GM18508 (cell line): ENCODE results near the gene ARHGAP22.

ENCODE experiments used
- ATAC-seq: cut with Tn5 transposase; IDR thresholded peaks from one replicate; pipeline ENCODE4 v1.9.1; 2021; ENCODE audit warnings: moderate number of reproducible peaks; ENCODE audit not compliant: insufficient read depth, unreplicated experiment

ARHGAP22 gene

GRCh38 chr10:48414160-48414559 lies 190.7 kb downstream of the ARHGAP22 start:
- ATAC-seq: no peak

DNA sequence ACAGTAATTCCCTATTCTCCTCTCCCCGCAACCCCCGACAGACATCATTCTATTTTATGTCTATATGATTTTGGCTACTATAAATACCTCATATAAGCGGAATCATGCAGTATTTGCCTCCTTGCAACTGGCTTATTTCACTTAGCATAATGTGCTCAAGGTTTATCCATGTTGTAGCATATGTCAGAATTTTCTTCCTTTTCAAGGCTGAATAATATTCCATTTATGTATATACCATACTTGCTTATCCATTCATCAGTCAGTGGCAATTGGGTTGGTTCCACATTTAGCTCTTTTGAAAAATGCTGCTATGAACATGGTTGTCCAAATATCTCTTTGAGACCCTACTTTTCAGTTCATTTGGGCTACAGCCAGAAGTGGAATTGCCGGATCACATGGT lies 191.9 kb downstream of the ARHGAP22 start:
- ATAC-seq: no peak

GRCh38 chr10:48412081-48412480 lies 192.8 kb downstream of the ARHGAP22 start:
- no peak for ATAC-seq

- ATAC-seq: no peak
Observed at GRCh38 chr10:48411510-48411909, 193.4 kb downstream of the ARHGAP22 start.

GRCh38 chr10:48410503-48410902 lies 194.4 kb downstream of the ARHGAP22 start:
- no peak for ATAC-seq

DNA sequence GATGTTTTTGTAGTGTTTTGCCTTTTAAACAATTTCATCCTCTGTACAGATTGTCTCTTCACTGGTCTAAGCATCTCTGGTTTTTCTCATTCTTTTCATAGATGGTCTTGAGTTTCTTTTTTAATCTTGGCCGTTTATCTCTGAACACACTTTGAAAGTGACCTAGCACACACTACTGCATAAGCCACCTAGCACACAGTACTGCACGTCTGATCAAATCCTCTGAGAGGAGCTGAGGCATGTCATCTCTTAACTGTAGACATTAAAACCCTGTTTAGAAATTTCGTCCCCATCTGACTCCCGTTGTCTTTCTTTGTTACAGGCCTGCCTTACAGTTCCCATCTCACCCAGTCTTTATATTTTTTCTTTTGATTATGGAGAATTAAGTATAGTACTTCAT lies 198.2 kb downstream of the ARHGAP22 start:
- no peak for ATAC-seq

- no peak for ATAC-seq
Observed at GRCh38 chr10:48406204-48406603, 198.7 kb downstream of the ARHGAP22 start.

DNA sequence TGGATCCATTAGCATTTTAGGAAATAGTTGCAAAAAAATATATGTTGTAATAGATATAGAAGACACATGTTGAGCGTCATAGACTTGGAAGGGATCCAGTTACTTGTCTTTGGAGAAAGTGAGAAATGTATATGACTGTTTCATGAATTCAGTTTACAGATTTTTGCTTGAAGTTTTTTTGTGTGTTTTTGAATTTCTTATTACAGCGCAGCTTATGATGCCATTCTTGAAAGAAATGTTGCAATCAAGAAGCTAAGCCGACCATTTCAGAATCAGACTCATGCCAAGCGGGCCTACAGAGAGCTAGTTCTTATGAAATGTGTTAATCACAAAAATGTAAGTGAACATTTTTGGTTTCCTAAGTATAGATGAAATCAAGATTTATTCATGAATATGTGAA lies 200.2 kb downstream of the ARHGAP22 start:
- ATAC-seq: no peak

GRCh38 chr10:48400850-48401220 lies 204.0 kb downstream of the ARHGAP22 start:
- ATAC-seq: no peak

GRCh38 chr10:48400129-48400849 lies 204.6 kb downstream of the ARHGAP22 start:
- no peak for ATAC-seq

- ATAC-seq: no peak
Observed at GRCh38 chr10:48399551-48399950, 205.3 kb downstream of the ARHGAP22 start.

DNA sequence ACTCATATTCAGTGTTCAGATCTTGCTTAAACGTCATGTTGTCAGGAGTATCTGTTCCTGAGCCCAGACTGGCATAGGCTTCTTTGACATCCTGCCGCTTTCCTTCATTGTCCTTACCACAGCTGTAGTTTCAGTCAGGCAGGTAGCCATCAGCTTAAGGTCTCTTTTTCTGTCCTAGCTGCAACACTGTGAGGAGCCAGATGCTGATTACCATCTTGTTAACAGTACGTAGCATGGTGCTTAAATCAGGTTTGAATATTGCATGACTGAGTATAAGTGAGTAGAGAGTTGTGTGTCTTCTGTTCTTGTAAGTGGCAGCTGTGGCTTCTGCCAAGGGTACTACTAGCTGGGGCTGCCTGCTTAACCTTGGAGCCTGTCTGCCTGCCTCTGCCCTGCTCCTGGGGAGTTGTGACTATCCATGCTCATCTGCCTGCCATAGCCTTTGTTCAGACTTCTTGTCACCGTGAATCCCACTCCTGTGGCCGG lies 205.8 kb downstream of the ARHGAP22 start:
- no peak for ATAC-seq

- no peak for ATAC-seq
Observed at GRCh38 chr10:48398261-48398660, 206.6 kb downstream of the ARHGAP22 start.
